NCI-H82 (cell line): ENCODE results near the gene RGCC.
"Not testable (repeated sequence)": the region's sequence is repeated elsewhere in the genome, so short reads cannot be mapped to it uniquely, and the experiment has no call there.

Experiments used
- DNase-seq: peaks from one replicate; lab custom pipeline; 2025; lab: John Stamatoyannopoulos, UW

The RGCC gene, protein sequence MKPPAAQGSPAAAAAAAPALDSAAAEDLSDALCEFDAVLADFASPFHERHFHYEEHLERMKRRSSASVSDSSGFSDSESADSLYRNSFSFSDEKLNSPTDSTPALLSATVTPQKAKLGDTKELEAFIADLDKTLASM

DNA sequence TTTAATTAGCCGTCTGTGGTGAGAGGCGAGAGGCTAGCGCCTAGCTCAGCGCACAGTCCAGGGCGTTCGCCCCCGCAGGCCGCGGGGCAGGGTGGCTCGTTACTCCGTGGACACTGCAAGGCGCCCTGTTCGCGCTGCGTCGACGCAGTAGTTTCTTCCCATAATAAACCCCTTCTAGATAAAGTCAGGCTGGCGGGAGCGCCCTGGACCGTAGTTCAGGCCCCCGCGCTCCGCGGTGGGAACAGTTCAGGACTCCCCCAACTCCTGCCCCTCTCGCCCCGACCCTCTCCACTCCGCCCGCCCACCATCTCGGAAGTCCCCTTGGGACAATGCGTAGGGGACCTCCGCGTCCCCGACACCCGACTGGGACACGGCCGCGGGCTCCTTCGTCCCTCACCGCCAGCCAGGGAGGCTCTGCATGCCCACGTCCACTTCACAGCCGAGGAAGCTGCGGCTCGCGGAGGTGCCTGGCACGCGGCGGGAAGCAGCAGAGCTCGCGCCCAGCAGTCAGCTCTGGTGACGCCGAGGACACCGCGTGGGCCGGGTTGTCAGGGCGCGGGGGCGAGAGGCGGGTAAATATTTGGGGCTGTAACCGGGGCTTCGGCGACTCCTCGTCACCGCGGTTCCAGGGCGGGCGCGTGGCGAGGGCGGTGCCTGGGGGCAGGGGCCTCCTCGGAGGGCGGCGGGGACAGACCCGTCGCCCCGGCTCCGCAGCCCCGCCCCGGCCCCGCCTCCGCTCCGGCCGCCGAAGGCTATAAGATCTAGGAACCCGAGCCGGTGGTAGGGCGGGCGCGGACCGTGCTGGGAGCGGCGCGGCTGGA lies at the start of gene RGCC:
Gene RGCC, plus strand, starts transcription at position 783 of the 821 bp plus-strand sequence. CDS start 158 bp downstream, outside the sequence.
- DNase-seq: peak; percentile 76

DNA sequence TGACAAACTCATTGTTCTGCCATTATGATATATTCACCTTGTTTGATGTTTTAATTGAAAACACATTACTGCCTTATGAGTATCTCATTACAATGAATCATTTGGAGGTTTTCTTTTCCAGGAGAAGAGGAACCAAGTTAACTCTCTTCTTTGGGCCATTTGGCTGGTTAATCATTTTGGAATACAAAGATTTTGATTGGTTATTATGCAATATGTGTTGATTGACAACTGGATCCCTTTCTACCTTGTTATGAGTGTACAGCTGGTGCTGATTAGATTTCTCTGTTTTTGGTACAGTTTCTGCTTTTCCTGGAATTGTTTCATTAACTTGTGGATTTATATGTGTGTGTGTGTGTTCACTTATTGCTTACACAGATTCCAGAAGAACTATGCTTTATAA lies 49.2 kb upstream of the RGCC start:
- DNase-seq: no peak

DNA sequence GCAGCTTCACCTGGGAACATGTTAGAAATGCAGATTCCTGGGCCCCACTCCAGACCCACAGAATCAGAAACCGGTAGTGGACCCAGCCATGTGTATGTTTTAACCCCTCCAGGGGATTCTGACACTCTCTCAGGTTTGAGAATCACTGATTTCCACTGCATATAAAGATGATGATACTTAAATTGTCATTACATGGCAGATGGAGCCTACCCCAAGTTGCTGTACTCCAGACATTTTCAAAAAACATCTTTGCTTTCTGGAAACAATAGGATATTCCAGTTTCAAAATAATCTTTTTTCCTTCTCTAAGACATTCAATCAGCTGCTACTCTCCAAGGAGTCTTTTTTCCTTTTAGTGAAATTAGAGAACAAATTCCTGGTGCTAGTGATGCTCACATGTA lies 48.6 kb upstream of the RGCC start:
- no peak for DNase-seq

DNA sequence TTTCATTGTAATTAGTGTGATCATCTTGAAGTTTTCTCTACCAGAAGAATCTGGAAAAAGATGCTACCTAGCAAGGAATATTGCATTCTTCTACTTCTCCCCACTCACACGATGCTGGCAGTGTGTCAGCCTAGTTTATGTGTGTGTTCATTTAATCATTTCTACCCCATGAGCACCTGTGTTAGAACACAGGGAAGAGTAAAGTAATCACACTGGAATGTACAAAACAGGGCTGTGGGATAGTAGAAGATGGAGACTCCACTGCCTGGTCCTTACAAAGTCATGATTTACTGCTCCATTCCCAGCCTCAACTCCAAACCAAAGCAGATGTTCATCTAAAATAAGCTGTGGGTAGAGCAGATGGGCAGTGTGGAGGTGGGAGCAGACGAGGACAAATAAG lies 47.7 kb upstream of the RGCC start:
- no peak for DNase-seq

DNA sequence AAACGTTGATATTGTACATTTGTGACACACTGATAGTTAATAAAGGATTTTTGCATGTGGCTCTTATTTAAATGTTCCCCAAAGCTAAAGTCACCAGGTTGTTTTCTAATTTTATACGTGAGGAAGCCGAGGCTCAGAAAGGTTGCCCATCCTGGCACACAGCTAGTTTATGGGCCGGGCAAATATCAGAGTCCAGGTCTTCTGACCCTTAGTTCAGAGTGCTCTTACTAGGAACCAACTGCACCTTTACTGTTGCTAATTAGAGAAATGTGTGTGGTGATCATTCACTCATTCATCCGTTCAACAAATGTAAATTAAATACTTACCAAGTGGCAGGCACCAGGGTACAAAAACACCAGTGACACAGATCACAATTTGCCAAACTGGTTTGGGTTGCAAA lies 46.3 kb upstream of the RGCC start:
- DNase-seq: no peak

DNA sequence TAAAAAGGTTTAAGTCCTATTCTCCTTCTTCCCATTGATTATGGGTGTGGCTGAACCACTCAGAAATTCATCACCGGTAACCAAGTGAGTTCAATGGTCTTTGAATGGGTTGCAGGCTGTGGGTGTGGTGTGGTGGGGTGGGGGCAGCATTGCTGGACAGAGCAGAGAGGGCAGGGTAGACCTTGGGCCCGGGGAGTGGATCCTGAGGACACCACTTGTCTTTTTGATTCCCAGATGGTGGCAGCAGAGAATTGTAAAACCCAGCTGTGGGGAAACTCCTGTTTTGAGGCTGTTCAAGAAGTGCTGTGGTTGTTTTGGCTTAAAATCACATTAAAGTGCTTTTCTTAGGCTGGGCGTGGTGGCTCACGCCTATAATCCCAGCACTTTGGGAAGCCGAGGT lies 45.8 kb upstream of the RGCC start:
- DNase-seq: peak; percentile 16

DNA sequence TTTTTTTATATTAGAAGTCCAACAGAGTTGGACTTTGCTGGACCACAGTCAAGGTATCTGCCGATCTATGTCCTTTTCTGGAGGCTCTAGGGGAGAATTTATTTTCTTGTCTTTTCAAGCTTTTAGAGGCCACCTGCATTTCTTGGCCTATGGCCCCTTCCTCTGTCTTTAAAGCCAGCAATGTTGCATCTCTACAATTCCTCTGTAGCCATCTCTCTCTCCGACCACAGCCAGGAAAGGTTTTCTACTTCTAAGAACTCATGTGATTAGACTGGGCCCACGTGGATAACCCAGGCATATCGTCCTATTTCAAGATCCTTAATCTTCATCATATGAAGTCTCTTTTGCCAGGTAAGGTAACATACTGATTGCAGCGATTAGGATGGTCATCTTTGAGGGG lies 43.5 kb upstream of the RGCC start:
- DNase-seq: no peak

DNA sequence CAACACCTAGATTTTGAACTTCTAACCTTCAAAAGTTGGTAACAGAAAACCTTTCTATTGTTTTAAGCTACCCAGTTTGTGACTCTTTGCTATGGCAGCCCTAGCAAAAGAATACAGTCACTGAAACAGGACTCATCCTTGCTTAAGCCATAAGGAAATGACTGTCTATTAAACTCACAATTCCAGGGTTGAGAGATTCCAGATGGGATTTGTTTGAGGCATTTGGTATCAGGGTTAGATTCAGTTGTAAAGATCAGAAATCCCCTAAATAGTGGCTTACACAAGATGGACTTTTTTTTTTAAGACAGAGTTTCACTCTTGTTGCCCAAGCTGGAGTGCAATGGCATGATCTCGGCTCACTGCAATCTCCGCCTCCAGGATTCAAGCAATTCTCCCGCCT lies 41.1 kb upstream of the RGCC start:
- no peak for DNase-seq

DNA sequence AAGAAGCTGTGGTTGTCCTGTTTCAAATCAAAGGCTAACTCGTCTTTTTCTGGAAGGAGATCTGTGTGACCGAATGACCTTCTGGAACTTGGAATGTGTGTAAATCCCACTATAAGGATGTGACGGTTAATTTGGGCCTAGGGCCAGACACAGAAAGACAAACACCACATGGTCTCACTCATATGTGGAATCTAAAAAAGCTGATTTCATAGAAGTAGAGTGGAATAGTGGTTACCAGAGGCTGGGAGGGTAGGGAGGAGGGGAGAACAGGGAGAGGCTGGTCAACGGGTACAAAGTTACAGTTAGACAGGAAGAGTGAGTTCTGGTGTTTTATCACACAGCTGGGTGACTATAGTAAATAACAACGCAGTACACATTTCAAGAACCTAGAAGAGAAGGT lies 39.3 kb upstream of the RGCC start:
- DNase-seq: no peak

DNA sequence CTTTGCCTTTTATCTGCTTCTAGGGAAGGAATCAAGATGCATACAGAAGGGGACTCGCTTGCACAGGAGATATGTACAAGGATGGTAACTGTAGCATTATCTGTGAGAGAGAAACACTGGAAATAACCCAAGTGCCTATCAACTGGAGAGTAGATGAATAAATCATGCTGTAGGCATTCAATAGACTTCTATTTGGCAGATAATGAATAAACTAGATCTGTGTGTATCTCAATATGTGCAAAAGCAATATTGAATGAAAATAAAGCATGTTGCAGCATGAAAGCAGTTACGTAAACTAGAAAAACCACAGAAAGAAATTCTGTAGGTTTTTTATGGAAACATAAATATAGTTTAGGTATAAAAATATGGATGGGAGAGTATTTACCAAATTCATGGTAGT lies 38.6 kb upstream of the RGCC start:
- DNase-seq: no peak

DNA sequence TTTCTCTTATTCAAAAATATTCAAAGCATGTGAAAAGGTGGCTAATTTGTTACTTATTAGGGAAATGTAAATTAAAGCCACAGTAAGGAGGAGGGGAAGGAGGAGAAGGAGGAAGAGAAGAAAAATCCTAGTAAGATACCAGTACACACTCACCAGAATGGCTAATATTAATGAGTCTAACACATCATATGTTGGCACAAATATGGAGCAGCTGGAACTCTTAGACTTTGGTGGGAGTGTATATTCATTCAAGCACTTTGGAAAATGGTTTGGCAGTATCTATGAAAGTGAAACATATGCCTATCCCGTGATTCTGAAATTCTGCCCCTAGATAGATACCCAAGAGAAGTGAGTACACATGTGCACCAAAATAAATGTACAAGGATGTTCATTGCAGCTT lies 38.1 kb upstream of the RGCC start:
- DNase-seq: no peak

DNA sequence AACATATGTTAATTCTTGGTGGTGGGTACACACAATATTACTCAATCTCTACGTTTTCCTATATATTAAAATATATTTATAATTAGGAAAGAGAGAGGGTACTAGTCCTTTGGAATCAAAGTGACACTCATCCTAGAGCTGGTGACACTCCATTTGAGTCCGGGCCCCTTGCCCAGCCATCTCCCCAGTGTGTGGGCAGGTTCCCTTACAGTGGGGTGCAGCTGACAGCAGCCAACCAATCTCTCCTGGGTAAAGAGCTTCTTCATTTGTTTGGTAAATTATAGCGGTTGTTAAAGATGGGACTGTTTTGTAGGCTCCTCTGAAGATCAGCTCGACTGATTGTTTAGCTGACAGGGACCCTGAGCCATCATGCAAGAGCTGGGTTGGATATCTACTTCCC lies 37.2 kb upstream of the RGCC start:
- DNase-seq: no peak

DNA sequence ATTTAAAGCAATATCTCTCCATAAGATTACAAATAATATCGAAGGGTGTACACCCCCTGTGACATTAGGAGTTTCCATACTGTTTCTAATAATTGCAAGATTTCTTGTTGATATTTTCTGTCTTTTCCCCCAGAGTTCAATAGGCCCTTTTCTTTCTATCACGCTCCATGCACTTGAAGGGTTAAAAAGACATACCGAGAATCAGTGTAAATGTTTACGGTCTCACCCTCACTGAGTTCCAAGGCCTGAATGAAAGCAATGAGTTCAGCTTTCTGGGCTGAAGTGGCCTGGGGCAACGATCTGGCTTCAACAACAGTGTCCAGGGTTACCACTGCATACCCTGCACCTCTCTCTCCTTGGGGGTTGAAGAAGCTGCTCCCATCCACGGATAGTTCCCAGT lies 36.0 kb upstream of the RGCC start:
- DNase-seq: not testable (repeated sequence)

DNA sequence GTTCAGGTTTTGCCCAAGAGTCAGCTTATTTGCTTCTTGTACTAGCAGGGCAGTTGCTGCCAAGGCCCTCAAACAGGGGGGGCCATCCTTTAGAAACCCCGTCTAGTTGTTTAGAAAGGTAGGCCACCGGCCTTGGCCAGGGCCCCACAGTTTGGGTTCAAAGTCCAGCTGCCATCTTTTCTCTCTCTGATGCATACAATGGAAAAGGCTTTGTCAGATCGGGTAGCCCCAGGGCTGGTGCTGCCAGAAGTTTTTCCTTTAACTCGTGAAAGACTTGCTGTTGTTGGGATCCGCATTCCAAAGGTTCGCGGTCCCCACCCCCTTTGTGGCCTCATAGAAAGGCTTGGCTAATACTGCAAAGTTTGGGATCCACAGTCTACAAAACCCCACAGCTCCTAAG lies 35.4 kb upstream of the RGCC start:
- DNase-seq: not testable (repeated sequence)

DNA sequence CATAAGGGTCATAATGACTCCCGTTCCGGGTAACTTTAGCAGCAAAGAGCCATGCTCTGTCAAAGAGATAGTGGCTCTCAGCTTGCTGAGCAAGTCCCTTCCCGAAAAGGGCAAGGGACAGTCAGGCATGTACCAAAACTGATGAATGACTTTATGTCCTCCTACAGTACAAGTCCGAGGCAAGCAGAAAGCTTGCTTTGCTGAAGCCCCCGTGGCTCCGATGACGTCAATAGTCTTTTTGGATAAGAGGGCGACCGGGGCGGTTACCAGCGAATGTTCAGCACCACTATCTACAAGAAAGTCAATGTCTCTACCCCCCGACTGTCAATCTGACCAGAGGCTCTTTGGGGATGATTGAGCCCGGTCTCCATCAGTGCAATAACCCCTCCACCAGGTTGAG lies 34.1 kb upstream of the RGCC start:
- DNase-seq: not testable (repeated sequence)

DNA sequence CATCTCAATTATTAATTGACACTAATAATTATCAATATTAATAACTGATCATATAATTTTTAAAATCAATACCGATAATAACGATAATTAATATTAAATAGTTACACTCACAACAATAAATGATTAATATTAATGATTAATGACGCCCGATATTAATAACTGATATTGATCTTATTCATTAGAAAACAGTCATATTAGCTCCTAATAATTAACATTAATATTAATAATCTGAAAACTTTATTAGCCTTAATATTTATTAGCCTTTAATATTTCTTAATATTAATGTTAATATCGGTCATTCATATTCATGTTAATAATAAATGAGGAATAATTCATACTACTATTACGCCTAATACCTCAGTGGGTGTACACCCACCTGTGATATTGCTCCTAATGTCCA lies 32.7 kb upstream of the RGCC start:
- DNase-seq: not testable (repeated sequence)

DNA sequence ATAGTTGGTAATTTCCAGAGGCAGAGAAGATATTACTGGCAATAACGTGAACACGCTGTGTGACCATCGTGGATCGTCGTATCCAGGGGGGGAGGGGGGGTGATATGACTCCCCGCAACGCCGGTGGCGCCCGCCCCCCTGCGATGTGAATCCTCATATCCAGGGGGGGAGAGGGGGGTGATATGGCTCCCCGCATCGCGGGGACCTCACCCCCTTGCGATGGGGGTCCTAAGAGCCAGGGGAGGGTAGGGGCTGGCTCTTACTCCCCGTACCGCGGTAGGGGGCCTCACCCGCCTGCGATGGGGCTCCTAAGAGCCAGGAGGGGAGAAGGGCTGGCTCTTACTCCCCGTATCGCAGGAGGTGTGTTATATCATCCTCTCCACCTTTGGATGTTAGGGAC lies 31.3 kb upstream of the RGCC start:
- DNase-seq: no peak

DNA sequence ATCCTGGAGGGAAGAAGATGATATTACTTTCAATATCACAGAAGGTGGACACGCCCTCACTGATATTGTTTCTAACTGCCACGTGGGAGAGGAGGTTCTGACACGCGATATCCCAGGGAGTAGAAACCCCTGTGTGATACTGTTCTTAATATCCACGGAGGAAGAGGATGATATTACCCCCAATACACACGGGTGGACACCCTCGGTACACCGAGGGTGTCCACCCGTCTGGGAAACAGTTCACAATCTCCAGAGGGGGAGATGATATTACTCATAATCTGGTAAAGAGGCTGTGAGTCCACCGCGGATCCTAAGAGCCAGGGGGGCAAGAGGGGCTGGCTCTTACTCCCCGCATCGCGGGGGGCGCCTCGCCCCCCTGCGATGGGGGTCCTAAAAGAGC lies 29.7 kb upstream of the RGCC start:
- no peak for DNase-seq

DNA sequence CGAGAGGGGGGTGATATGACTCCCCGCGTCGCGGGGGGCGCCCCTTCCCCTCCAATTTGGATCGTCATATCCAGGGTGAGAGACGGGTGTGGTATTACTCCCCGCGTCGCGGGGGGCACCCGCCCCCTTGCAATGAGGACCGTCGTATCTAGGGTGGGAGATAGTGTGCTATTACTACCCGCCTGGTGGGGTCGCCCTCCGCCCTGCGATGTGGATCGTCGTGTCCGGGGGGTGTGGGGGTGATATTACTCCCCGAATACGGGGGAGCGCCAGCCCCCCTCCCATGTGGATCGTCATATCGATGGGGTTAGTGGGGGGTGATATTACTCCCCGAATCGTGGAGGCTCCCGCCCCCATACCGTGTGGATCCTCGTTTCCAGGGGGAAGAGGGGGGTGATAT lies 29.2 kb upstream of the RGCC start:
- DNase-seq: no peak

DNA sequence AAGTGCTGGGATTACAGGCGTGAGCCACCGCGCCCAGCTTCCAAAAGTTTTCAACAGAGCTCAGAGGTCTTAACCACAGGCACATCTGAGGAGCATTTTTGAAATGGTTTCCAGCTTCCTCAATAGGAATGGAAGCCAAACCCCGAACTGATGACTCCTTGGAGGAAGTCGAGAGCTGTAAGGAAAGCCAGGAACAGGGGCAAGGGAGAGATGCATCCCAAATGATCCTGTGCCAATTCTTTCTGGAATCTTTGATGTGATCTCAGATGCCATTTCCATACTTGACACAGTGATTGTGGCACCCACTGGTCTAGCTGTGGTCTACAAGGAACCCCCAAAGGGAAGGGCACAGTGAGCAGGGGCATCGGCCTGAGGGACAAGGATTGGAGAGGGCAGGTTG lies 23.3 kb upstream of the RGCC start:
- DNase-seq: not testable (repeated sequence)

DNA sequence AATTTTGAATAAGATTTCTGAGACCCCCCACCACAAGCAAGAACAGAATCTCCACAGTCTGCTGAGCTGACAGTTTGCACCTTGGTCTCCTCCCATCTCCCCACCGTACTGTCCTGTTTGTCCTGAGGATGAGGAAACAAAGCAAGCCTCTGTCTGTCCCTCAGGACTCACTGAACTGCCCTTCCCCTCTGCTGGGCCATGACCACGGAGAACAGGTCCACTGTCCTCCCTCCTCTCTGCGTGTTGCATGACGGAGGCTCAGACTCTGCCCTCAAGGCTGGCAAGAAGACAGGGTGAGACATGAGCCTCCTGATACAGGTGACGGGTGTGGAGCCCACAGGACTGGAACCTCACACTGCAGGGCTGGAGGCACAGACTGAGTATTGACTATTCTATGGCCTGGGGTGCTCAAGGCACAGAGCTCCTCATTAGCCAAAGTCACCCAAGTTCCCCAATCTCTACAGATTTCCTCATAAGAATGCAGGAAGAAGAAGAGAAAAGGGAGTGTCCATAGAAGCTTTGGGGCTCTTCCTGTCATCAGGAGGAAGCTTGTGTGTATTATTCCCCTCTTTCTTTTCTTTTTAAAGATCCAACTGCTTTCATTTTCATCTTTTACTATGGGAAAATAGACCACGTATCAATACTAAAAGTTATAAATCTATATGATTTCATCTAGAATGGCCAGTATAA lies 22.4 kb upstream of the RGCC start:
- DNase-seq: no peak

DNA sequence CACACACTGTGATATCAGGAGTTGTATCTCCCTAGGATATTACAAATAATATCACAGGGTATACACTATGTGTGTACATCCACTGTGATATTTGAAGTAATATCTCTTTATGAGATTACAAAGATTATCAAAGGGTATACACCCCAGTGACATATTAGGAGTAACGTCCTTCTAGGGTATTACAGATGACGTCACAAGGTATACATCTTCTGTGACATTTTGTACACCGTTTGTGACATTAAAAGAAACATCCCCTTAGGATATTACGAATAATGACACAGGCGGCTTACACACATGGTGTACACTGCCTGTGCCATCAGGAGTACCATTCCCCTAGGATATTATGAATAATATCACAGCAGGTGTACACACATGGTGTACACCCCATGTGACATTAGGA lies 13.4 kb upstream of the RGCC start:
- no peak for DNase-seq

DNA sequence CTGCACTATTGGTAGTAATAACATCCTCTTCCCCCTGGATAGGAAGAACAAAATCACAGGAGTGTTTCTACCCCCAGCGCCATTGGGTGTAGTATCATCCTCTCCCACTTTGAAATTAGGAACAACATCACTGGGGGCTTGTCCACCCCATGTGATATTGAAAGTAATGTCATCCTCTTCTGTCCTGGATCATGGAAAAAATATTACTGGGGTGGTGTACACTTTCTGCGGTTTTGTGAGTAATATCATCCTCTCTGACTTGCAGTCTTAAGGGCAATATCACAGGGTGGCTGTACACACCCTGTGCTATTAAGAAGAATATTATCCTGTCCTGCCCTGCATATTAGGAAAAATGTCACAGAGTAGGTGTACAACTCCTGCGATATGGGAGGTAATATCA lies 4.9 kb upstream of the RGCC start:
- no peak for DNase-seq
